Spleen (tissue), 7 donors: Measurements from ENCODE around the gene HTR3B.

Experiments
- POLR2A ChIP-seq, 3 donors: fragments of 450-650 bp; IDR thresholded peaks; one replicate each; pipeline ENCODE4 v1.5.1; 2017; ENCODE audit warnings: antibody characterized with exemption in 3 of 3, mild to moderate bottlenecking in 1 of 3
- POLR2AphosphoS5 ChIP-seq, 3 donors: sonication (generic); formaldehyde crosslinking; IDR thresholded peaks; one replicate each; pipeline ENCODE4 v1.5.1; 2017; ENCODE audit warnings: antibody characterized with exemption in 3 of 3
- TF ChIP-seq, protein P1 (sequence below), 11 experiments: fragments of 200-600 bp in 7 of 11; fragments of 450-650 bp in 4 of 11; sonication (generic) in 4 of 11; IDR thresholded peaks in 8 of 11; conservative IDR thresholded peaks in 3 of 11; 1 replicate in 7 of 11; 2 replicates in 4 of 11; pipeline versions ENCODE4 v1.4.0 to v1.8.0; 2016 to 2021; ENCODE audit warnings: antibody characterized with exemption in 11 of 11, inconsistent platforms in 4 of 11, mild to moderate bottlenecking in 1 of 11
- donor health status: DM: no; HTN: no; CAD: no; lungs with moderate emphysema.
- donor health status: DM: no; HTN: no; CAD: no.
- donor health status: DM: no; HTN: no; CAD: no.

GRCh38 chr11:113954235-113954634, 49.6 kb downstream of the HTR3B start:
- no peak for TF ChIP-seq POLR2A (IDR thresholded peaks at IDR 0.05)
- TF ChIP-seq POLR2AphosphoS5 (IDR thresholded peaks at IDR 0.05) = no peak
- TF ChIP-seq, protein P1, sequence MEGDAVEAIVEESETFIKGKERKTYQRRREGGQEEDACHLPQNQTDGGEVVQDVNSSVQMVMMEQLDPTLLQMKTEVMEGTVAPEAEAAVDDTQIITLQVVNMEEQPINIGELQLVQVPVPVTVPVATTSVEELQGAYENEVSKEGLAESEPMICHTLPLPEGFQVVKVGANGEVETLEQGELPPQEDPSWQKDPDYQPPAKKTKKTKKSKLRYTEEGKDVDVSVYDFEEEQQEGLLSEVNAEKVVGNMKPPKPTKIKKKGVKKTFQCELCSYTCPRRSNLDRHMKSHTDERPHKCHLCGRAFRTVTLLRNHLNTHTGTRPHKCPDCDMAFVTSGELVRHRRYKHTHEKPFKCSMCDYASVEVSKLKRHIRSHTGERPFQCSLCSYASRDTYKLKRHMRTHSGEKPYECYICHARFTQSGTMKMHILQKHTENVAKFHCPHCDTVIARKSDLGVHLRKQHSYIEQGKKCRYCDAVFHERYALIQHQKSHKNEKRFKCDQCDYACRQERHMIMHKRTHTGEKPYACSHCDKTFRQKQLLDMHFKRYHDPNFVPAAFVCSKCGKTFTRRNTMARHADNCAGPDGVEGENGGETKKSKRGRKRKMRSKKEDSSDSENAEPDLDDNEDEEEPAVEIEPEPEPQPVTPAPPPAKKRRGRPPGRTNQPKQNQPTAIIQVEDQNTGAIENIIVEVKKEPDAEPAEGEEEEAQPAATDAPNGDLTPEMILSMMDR (IDR thresholded peaks at IDR 0.05 in 8 of 11, conservative IDR thresholded peaks at IDR 0.05 in 3 of 11) = no peak
